D341Med (cell line): ENCODE data around the gene TYMS.
"Not testable (repeated sequence)": the region's sequence is repeated elsewhere in the genome, so short reads cannot be mapped to it uniquely, and the experiment has no call there.

Source experiments
- DNase-seq: peaks from one replicate; pipeline ENCODE4 v3.0.0; 2012; ENCODE audit warnings: low spot score

TYMS gene

GRCh38 chr18:678482-679182 is 21.2 kb downstream of the TYMS start:
- no peak for DNase-seq

- DNase-seq, result no peak
Measured at GRCh38 chr18:679516-679915, 22.1 kb downstream of the TYMS start.

DNA sequence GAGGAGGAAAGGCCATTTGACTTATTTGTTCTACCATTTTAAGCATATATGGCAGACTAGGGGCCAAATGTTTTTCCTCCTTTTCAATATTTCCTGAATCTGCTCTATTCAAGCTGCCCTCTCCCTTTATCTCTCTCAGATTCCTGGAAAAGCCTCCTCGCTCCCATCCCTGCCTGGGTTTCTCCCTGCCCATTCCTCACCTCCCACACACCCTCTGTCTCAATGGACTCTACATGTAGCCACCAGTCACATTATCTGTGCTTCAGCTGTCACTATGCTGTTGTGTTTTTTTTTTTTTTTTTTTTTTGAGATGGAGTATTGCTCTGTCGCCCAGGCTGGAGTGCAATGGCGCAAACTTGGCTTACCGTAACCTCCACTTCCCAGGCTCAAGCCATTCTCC is 22.9 kb downstream of the TYMS start:
- DNase-seq, result no peak

GRCh38 chr18:681985-682384 is 24.5 kb downstream of the TYMS start:
- DNase-seq, result no peak

DNA sequence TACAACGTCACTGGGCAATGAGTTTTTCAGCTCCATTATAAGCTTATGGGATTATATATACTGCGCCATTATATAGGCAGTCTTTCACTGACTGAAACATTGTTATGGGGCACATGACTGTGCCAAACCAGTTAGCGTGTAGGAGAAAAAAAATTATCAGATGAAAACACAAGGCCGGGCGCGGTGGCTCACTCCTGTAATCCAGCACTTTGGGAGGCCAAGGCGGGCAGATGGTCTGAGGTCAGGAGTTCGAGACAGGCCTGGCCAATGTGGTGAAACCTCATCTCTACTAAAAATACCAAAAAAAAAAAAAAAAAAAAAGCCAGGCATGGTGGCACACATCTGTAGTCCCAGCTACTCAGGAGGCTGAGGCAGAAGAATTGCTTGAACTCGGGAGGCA is 25.0 kb downstream of the TYMS start:
- not testable (repeated sequence) for DNase-seq

- no peak for DNase-seq
Measured at GRCh38 chr18:682833-683232, 25.4 kb downstream of the TYMS start.

GRCh38 chr18:683531-683930 is 26.1 kb downstream of the TYMS start:
- DNase-seq, result no peak

- no peak for DNase-seq
Measured at GRCh38 chr18:685438-685837, 28.0 kb downstream of the TYMS start.

DNA sequence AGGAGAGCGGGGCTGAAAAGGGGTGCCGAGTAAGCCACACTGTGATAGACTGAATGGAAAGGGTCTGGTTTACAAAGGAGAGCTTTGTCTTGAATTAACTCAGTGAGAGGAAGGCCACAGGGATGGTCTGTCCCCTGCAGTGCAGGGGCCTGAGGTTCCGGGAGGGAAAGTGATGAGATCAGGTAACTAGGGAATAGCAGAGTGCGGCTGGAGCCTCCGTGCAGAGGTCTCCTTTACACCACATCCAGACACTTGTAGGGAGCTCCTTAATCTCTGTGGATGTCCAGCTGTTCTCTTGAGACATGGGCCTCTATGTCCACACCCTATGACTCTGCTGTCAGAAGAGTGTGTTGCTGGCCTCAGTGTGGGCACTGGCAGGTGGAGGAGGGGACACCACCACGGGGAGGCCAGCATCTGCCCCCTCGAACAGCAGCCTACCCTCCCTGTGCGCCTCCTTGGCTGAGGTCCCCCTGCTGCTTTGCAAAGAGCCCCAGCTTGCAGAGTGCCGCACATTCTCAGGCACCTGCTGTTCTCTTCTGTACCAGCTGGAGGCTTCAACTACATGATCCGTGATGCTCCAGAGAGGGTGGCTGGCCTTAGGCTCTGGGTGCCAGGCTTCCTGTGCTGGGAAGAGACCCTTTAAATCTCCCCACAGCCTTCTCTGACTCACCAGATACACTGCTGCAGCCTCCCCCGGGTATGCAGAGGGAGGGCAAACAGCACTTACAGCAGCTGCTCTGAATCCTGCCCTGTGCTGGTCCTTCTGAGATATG is 29.1 kb downstream of the TYMS start:
- no peak for DNase-seq

GRCh38 chr18:688323-688722 is 30.9 kb downstream of the TYMS start:
- DNase-seq, result no peak

GRCh38 chr18:692824-693223 is 35.4 kb downstream of the TYMS start:
- no peak for DNase-seq

DNA sequence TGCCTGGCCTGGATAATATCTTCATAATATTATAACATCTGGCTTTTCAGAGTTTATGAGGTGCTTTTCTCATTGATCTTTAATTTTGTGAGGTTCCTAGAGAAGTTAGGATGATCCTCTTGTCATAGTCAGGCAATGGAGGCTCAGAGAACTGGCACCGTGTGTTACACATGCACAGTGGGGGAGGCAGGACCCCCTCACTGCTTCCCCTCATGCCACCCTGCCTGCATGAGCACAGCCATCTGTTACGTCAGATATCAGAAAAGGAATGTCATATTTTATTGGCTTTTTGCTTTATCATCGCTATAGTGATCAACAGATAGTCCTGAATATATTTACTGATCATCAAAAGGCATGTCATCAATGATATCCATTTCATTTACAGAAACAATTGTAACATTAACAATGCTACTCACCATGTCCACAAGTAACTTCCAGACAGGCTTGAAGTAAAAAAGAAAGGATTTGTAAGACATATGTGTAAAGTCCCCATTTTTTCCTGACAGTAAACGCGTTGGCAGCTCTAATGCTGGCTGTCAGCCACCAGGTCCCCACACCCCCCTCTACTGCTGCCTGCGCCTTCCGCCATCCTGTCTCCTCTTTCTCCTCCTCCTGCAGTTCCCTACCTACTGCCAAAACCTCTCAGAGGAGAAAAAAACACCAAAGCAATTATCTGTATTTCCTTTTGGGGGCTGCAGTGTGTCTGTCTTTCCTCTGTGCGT is 36.2 kb downstream of the TYMS start:
- DNase-seq, result no peak

GRCh38 chr18:697012-697411 is 39.6 kb downstream of the TYMS start:
- DNase-seq, result no peak

- DNase-seq, result no peak
Measured at GRCh38 chr18:697800-698199, 40.3 kb downstream of the TYMS start.

DNA sequence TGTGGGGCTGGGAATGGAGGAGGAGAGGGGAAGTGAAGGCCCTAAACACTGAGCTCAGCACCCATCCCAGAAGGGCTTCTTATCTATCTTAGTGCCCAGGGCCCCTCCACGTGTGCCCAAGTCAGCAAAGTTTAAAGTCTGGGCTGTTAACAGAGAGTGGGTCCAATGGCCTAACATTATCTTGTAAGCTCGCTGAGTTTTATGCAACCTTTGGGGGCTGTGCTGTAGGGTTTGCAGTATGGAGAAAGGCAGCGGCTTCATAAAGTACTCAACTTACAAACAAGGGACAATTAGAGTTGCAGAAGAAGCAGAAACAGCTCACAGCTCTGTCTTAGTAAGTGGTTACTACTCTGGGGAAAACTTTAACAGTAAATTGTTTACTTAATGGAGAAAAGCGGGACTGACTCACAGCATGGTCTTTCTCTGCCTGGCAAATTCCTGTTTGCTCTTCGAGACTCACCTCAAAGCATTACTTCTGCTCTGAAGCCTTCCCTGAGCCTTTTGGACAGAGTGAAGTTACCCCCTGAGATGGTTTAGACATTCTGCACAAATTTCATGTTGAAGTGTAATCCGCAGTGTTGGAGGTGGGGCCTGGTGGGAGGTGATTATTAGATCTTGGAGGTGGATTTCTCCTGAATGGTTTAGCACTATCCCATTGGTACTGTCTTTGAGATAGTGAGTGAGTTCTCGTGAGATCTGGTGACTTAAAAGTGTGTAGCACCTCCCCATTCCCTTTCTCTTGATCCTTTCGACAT is 45.9 kb downstream of the TYMS start:
- no peak for DNase-seq

DNA sequence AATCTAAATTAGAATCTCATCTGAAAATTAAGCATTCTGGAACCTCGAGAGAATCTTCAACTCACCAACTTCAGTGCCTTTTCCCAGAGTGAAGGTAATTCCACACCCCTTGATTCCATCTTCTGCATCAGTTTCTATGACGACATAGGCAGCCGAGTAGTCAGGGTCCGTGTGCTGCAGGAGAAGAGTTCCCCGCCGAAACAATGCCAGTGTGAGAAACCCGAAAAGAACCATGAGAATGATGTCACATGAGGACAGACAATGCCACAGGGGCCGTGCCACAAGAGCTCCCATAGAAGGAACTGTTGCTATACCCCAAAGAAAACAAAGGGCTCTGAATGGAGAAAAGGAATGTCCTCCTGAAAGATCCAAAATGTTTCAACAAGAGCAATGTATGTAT is 49.0 kb downstream of the TYMS start:
- DNase-seq, result no peak

DNA sequence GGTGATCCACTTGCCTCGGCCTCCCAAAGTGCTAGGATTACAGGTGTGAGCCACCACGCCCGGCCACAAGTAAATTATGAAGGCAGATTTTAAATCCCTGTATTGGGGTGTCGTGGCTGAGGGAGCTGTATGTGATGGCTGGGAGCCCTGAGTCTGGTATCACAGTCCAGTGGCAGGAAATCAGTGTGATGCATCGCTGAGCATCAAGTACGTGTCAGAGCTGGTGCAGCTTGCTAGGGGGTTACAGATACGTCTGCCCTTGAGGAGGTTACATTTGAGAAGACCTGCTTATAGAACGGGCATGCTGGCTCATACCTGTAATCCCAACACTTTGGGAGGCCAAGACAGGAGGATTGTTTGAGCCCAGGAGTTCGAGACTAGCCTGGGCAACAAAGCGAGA is 50.6 kb downstream of the TYMS start:
- DNase-seq, result no peak

DNA sequence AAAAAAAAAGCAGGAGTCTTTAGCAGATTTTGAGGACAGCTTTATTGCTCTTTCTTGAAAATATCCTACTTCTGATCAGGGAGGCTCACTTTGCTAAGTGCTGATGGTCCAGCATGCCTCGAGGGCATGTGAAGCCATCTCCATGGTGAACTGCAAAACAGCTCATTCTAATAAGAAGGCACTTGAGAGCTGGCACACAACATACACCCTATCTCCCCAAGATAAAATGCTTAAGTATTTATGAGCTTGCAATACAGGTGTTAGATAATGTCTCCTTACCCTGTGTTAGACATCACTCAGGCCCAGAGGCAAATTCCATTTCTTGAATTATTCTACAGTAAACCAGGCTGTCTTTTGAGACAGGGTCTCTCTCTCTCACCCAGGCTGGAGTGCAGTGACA is 52.3 kb downstream of the TYMS start:
- DNase-seq, result no peak

DNA sequence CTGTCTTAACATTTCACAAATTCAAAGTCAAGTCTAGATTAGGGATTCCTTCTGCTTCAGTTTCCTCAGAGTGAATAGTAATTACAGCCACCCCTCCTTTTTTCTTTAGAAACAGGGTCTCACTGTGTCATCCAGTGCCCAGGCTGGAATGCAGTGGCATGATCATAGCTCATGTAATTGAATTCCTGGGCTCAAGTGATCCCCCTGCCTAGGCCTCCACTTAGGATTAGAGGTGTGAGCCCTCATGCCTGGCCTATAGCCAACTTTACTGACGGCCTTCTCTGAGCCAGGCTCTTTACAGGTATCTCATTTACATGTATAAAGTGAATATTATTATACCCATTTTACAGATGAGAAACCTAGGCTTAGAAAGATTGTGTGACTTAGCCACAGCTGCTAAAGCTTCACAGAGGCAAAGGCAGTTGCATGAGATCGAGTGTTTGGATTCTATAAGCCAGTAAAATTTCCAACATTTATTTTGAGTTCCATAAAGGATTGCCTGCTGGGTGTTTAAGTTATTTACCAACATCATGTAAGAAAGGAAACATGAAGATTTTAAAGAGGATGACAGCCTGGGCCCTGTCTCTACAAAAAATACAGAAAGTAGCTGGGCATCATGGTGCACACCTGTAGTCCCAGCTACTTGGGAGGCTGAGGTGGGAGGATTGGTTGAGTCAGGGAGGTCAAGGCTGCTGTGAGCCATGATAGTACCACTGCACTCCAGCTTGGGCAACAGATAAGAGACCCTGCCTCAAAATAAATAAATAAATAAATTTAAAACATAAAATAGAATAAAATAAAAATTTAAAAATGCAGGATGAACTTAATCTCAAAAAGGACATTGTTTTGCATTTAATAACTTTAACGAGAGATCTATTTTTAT is 53.2 kb downstream of the TYMS start:
- no peak for DNase-seq

DNA sequence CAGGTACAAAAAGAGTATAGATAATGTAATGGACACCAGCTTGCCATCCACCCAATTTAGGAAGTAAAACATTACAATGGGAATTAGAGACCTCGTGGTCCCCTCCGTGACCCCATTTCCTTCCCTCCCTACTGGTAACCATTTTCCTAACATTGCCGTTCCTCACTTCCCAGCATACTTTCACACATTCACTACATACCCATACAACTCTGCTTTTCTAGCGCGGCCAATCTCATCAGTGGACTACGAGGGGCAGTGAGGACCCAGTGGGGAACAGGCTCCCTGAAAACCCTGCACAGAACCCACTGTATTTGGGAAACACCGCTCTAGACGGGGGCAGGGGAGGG is 53.8 kb downstream of the TYMS start:
- no peak for DNase-seq

DNA sequence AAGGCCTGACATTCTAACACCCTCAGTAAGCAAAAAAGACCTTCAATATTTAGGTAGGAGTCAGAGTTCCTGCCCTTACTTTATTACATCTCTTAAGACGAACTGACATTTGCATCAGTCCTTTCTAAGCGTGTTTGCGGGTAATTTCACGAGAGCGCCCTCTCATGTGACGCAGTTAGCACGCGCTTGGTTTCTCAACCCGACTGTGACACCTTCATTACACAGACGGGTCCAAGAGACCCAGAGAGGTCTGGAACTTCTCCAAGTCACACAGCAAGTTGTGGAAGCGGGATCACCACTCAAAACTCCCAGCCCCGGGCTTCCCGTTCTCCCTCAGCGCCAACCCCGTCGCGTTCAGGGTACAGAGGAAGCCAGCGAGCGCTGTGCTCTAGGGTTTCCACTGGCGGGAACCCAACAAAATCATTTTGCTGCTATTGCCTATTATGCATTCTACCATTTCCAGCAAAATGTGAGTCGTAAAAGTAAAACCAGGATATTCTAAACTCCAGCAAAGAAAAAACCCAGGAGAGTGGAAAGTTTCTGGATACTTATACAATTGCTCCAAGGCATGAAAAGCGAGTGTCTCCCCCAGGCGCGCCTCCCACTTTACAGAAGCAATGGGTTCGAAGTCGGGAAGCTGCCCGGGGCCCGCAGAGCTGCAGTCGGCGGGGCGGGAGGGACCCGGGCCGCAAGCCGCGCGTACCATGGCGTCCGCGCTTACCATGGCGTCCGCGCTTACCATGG is 54.4 kb downstream of the TYMS start:
- no peak for DNase-seq
